GM23338 (cell line): ENCODE data around the gene MIEN1. TPM values are rescaled to one million over a fixed set of nuclear protein-coding genes. Genes with fewer than 3 reads are reported as not detected.

Source experiments
- ATAC-seq: fragments of 200-7000 bp; cut with Tn5 transposase; 3 replicates; pipeline ENCODE4 v1.9.1; 2020
- DNase-seq: peaks from one replicate; pipeline ENCODE4 v3.0.0-alpha.2; 2015; ENCODE audit warnings: low spot score
- H2AFZ ChIP-seq: fragments of 200-600 bp; sonication (generic); 2 replicates; pipeline ENCODE4 v1.8.0; 2016; ENCODE audit warnings: antibody characterized with exemption, mild to moderate bottlenecking, moderate library complexity
- H3F3A ChIP-seq: fragments of 200-600 bp; sonication (generic); replicated peaks from 2 replicates; pipeline ENCODE4 v1.8.0; 2017; ENCODE audit warnings: antibody characterized with exemption, mixed run types, low read depth
- H3K27ac ChIP-seq: fragments of 200-600 bp; sonication (generic); 2 replicates; pipeline ENCODE4 v1.6.1; 2016; ENCODE audit warnings: low read depth
- H3K27me3 ChIP-seq: fragments of 200-600 bp; sonication (generic); 2 replicates; pipeline ENCODE4 v1.8.0; 2016; ENCODE audit warnings: mild to moderate bottlenecking, mixed run types, moderate library complexity; ENCODE audit not compliant: insufficient read depth
- H3K36me3 ChIP-seq: fragments of 200-600 bp; sonication (generic); 2 replicates; pipeline ENCODE4 v1.8.0; 2016; ENCODE audit warnings: mild to moderate bottlenecking; ENCODE audit not compliant: insufficient read depth
- H3K4me1 ChIP-seq: fragments of 200-600 bp; sonication (generic); 2 replicates; pipeline ENCODE4 v1.8.0; 2016; ENCODE audit warnings: mild to moderate bottlenecking, moderate library complexity; ENCODE audit not compliant: insufficient read depth
- H3K4me2 ChIP-seq: fragments of 200-600 bp; sonication (generic); 2 replicates; pipeline ENCODE4 v1.7.1; 2017; ENCODE audit warnings: mixed run types
- H3K4me3 ChIP-seq: fragments of 200-600 bp; sonication (generic); 2 replicates; pipeline ENCODE4 v1.6.1; 2016; ENCODE audit warnings: mixed run types
- H3K79me2 ChIP-seq: fragments of 200-600 bp; sonication (generic); replicated peaks from 2 replicates; pipeline ENCODE4 v1.8.0; 2017; ENCODE audit warnings: mild to moderate bottlenecking; ENCODE audit not compliant: insufficient read depth
- H3K9me2 ChIP-seq: fragments of 200-600 bp; sonication (generic); 2 replicates; pipeline ENCODE4 v1.8.0; 2017; ENCODE audit not compliant: insufficient read depth
- H4K20me1 ChIP-seq: fragments of 200-600 bp; sonication (generic); replicated peaks from 2 replicates; pipeline ENCODE4 v1.8.0; 2017; ENCODE audit warnings: mild to moderate bottlenecking; ENCODE audit not compliant: insufficient read depth
- H3K27ac Mint-ChIP-seq: 2 replicates; pipeline ENCODE4 v1.8.0; 2020; ENCODE audit warnings: inconsistent platforms, mild to moderate bottlenecking, moderate library complexity, mixed read lengths
- H3K27me3 Mint-ChIP-seq: 3 replicates; pipeline ENCODE4 v1.8.0; 2022; ENCODE audit warnings: low read depth, mild to moderate bottlenecking, moderate library complexity, mixed read lengths, inconsistent platforms; ENCODE audit not compliant: insufficient read depth, poor library complexity
- H3K36me3 Mint-ChIP-seq: 3 replicates; pipeline ENCODE4 v1.8.0; 2021; ENCODE audit warnings: low read depth, mild to moderate bottlenecking, inconsistent platforms, moderate library complexity, mixed read lengths
- H3K4me1 Mint-ChIP-seq: 3 replicates; pipeline ENCODE4 v1.8.0; 2020; ENCODE audit warnings: mild to moderate bottlenecking, inconsistent platforms, mixed read lengths
- H3K4me3 Mint-ChIP-seq: 3 replicates; pipeline ENCODE4 v1.8.0; 2021; ENCODE audit warnings: moderate library complexity, mild to moderate bottlenecking, inconsistent platforms, mixed read lengths
- H3K9me3 Mint-ChIP-seq: 3 replicates; pipeline ENCODE4 v1.8.0; 2020; ENCODE audit warnings: moderate library complexity, mild to moderate bottlenecking, inconsistent platforms, mixed read lengths
- CREB1 ChIP-seq: fragments of 250-450 bp; sonication (Bioruptor Pico); IDR thresholded peaks from 2 replicates; pipeline ENCODE4 v1.5.0; 2020; ENCODE audit warnings: low read depth, mild to moderate bottlenecking, moderate library complexity
- CTCF ChIP-seq, 2 experiments: fragments of 200-600 bp in 1 of 2; sonication (generic) in 1 of 2; conservative IDR thresholded peaks; 2 replicates each; pipeline versions ENCODE4 v1.5.1 to v1.6.1; 2016 to 2017; ENCODE audit warnings: antibody characterized with exemption in 2 of 2, low read depth in 2 of 2, mild to moderate bottlenecking in 2 of 2, moderate library complexity in 1 of 2
- ETS1 ChIP-seq: IDR thresholded peaks from 2 replicates; pipeline ENCODE4 v1.6.1; 2016; ENCODE audit warnings: antibody characterized with exemption
- EZH2 ChIP-seq: fragments of 200-600 bp; sonication (generic); IDR thresholded peaks from one replicate; pipeline ENCODE4 v1.8.0; 2017; ENCODE audit warnings: antibody characterized with exemption, mild to moderate bottlenecking, low read depth; ENCODE audit not compliant: unreplicated experiment
- EZH2phosphoT487 ChIP-seq: fragments of 200-600 bp; sonication (generic); IDR thresholded peaks from one replicate; pipeline ENCODE4 v1.8.1; 2018; ENCODE audit warnings: antibody characterized with exemption; ENCODE audit not compliant: unreplicated experiment
- JUNB ChIP-seq: IDR thresholded peaks from one replicate; pipeline ENCODE4 v1.6.1; 2016; ENCODE audit warnings: antibody characterized with exemption; ENCODE audit not compliant: unreplicated experiment
- NANOG ChIP-seq: IDR thresholded peaks from 2 replicates; pipeline ENCODE4 v1.6.1; 2016; ENCODE audit warnings: antibody characterized with exemption, borderline replicate concordance
- POLR2AphosphoS5 ChIP-seq: IDR thresholded peaks from 2 replicates; pipeline ENCODE4 v1.6.1; 2016; ENCODE audit warnings: antibody characterized with exemption, low read depth
- REST ChIP-seq: IDR thresholded peaks from one replicate; pipeline ENCODE4 v1.6.1; 2018; ENCODE audit warnings: antibody characterized with exemption; ENCODE audit not compliant: unreplicated experiment
- STAT1 ChIP-seq: IDR thresholded peaks from one replicate; pipeline ENCODE4 v1.6.1; 2016; ENCODE audit warnings: antibody characterized with exemption; ENCODE audit not compliant: unreplicated experiment
- ZNF114 ChIP-seq: fragments of 250-450 bp; sonication (Bioruptor Pico); IDR thresholded peaks from 2 replicates; pipeline ENCODE4 v1.5.0; 2020; ENCODE audit warnings: mild to moderate bottlenecking, moderate library complexity
- ZNF331 ChIP-seq: fragments of 250-450 bp; sonication (Bioruptor Pico); IDR thresholded peaks from 2 replicates; pipeline ENCODE4 v1.5.0; 2020; ENCODE audit warnings: low read depth, mild to moderate bottlenecking, moderate library complexity
- ZNF462 ChIP-seq: fragments of 250-450 bp; sonication (Bioruptor Pico); IDR thresholded peaks from 2 replicates; pipeline ENCODE4 v1.5.0; 2020; ENCODE audit warnings: mild to moderate bottlenecking, moderate library complexity
- polyA plus RNA-seq: library from polyadenylated mRNA; unstranded; fragments of >200 nt; fragmentation: Nextera tagmentation; extraction: Ambion mirVana; gene quantifications from 2 replicates; pipeline ENCODE4 v1.2.1, GENCODE V29; 2016
- total RNA-seq: library from RNA; depleted of rRNA; stranded (reverse); fragments of >200 nt; shearing (Covaris generic); gene quantifications from 2 replicates; pipeline ENCODE4 v1.2.3, GENCODE V29; 2014

Gene MIEN1
- total and polyA plus RNA-seq, 2 experiments from 2014 or later, result 37.1 to 91.8 TPM

GRCh38 chr17:39697961-39698360, 32.4 kb downstream of the MIEN1 start:
- H3F3A ChIP-seq, result peaks cover 14% of the 10 kb centered on the region
- TF ChIP-seq NANOG (no peak), CREB1 (no peak), CTCF (conservative IDR thresholded peaks at IDR 0.05; ENCODE audit: low read depth in 2 of 2) (no peak), ETS1 (no peak), ZNF462 (CRISPR knock-in tag) (no peak), EZH2 (no peak), ZNF331 (CRISPR knock-in tag) (no peak), REST (no peak), ZNF114 (CRISPR knock-in tag) (no peak), EZH2phosphoT487 (no peak), POLR2AphosphoS5 (no peak), JUNB (no peak), STAT1 (no peak)
- no peak overlapping the region for H3K4me3 ChIP-seq
- no peak overlapping the region for H3K27ac ChIP-seq
- H3K79me2 ChIP-seq, result peaks cover 55% of the 10 kb centered on the region
- Mint-ChIP-seq H3K27me3 (peaks cover 14% of the 10 kb centered on the region), H3K4me1 (peaks cover 63% of the 10 kb centered on the region), H3K27ac (no peak overlapping the region; the same call in 1 of the 2 replicates), H3K9me3 (no peaks in the 10 kb centered on the region), H3K4me3 (peak overlapping the region; percentile 21; the same call in 1 of the 3 replicates), H3K36me3 (peaks cover 14% of the 10 kb centered on the region; the same call in 2 of the 3 replicates)
- H3K27me3 ChIP-seq, result no peaks in the 10 kb centered on the region
- no peaks in the 10 kb centered on the region for H3K9me2 ChIP-seq
- H4K20me1 ChIP-seq, result peaks cover 13% of the 10 kb centered on the region
- peaks cover 63% of the 10 kb centered on the region for H3K4me1 ChIP-seq
- no peaks in the 10 kb centered on the region for H3K36me3 ChIP-seq
- DNase-seq (no peak), ATAC-seq (no peak)
- no peak overlapping the region for H3K4me2 ChIP-seq
- H2AFZ ChIP-seq, result no peak overlapping the region
